MM.1S (cell line): ENCODE results near the gene STAU1.

Source experiments
- CTCF ChIP-seq: fragments of 300-600 bp; sonication (generic); IDR thresholded peaks from 2 replicates; pipeline ENCODE4 v1.5.1; 2016; ENCODE audit warnings: antibody characterized with exemption, low read length, mixed read lengths
- EZH2 ChIP-seq: fragments of 300-600 bp; sonication (generic); optimal IDR thresholded peaks from 2 replicates; pipeline ENCODE3; 2017; ENCODE audit warnings: low read depth, mild to moderate bottlenecking, antibody characterized with exemption, low read length, mixed read lengths

- TF ChIP-seq CTCF (no peak), EZH2 (no peak)
Measured at GRCh38 chr20:49096203-49096730, 91.9 kb downstream of the STAU1 start.
